Inflammatory macrophage treated with lipopolysaccharide for 1 hour (primary cell): ENCODE data around the gene ZNF317.

Experiments used
- DNase-seq, 2 donors: peaks; one replicate each; pipeline ENCODE4 v3.0.0-alpha.2; 2020 to 2022

Gene ZNF317

GRCh38 chr19:9178901-9179300, 38.7 kb downstream of the ZNF317 start, which contains the start of gene OR7D2:
OR7D2 (plus strand) TSS chr19:9178979; CDS start chr19:9185782, 6,803 bp downstream.
- DNase-seq, result no peak

- no peak for DNase-seq
Observed at GRCh38 chr19:9183000-9183399, 42.8 kb downstream of the ZNF317 start.

- DNase-seq, result no peak
Observed at GRCh38 chr19:9187191-9187590, 47.0 kb downstream of the ZNF317 start.

GRCh38 chr19:9189535-9189934, 49.3 kb downstream of the ZNF317 start:
- DNase-seq, result no peak

- peak; percentile 3 to 9 for DNase-seq
Observed at GRCh38 chr19:9198044-9198443, 57.8 kb downstream of the ZNF317 start.

- peak; percentile 36 to 82 for DNase-seq
Observed at GRCh38 chr19:9205501-9206113, 65.4 kb downstream of the ZNF317 start.
